Stomach (tissue), 4 donors: ENCODE measurements around the gene ETNK2.

Experiments used
- EP300 ChIP-seq: sonication (generic); formaldehyde crosslinking; IDR thresholded peaks from one replicate; pipeline ENCODE4 v1.6.1; 2017; ENCODE audit warnings: antibody characterized with exemption
- POLR2A ChIP-seq, 4 donors: fragments of 450-650 bp; IDR thresholded peaks; one replicate each; pipeline ENCODE4 v1.6.1; 2016; ENCODE audit warnings: antibody characterized with exemption in 4 of 4, control low read depth in 2 of 4, mild to moderate bottlenecking in 1 of 4, moderate library complexity in 1 of 4
- POLR2AphosphoS5 ChIP-seq, 3 donors: sonication (generic); formaldehyde crosslinking; IDR thresholded peaks; one replicate each; pipeline ENCODE4 v1.6.1; 2016; ENCODE audit warnings: antibody characterized with exemption in 3 of 3

- no peak for TF ChIP-seq POLR2AphosphoS5 (IDR thresholded peaks at IDR 0.05)
- no peak for TF ChIP-seq POLR2A (IDR thresholded peaks at IDR 0.05)
- no peak for TF ChIP-seq EP300
These were observed 29.3 kb upstream of the ETNK2 start for GRCh38 chr1:204181116-204181515.
